Liver (tissue), 9 donors: ENCODE results near the gene SLC9A8. TPM values are rescaled to one million over a fixed set of nuclear protein-coding genes. Genes with fewer than 3 reads are reported as not detected.

Experiments
- DNase-seq: peaks from one replicate; pipeline ENCODE4 v3.0.0-alpha.2; 2017; ENCODE audit warnings: low spot score
- H3K27ac ChIP-seq, 2 donors: one replicate each; pipeline ENCODE4 v1.7.0; 2013; ENCODE audit warnings: inconsistent platforms in 2 of 2, low read length in 2 of 2, control low read depth in 1 of 2, low read depth in 1 of 2, mild to moderate bottlenecking in 1 of 2
- H3K27me3 ChIP-seq, 4 donors: one replicate each; pipeline versions ENCODE4 v1.6.1 to v1.7.0; 2013; ENCODE audit warnings: low read length in 3 of 4, inconsistent platforms in 1 of 4, mild to moderate bottlenecking in 1 of 4, moderate library complexity in 1 of 4; ENCODE audit not compliant: control insufficient read depth in 4 of 4, insufficient read depth in 4 of 4
- H3K36me3 ChIP-seq, 4 donors: one replicate each; pipeline versions ENCODE4 v1.6.1 to v1.7.0; 2013; ENCODE audit warnings: low read length in 3 of 4, mild to moderate bottlenecking in 3 of 4, low read depth in 1 of 4, moderate library complexity in 1 of 4; ENCODE audit not compliant: control insufficient read depth in 4 of 4, insufficient read depth in 3 of 4
- H3K4me1 ChIP-seq, 4 donors: one replicate each; pipeline versions ENCODE4 v1.6.1 to v1.7.0; 2013; ENCODE audit warnings: low read length in 3 of 4, mild to moderate bottlenecking in 3 of 4, moderate library complexity in 1 of 4; ENCODE audit not compliant: control insufficient read depth in 4 of 4, insufficient read depth in 4 of 4
- H3K4me3 ChIP-seq, 3 donors: one replicate each; pipeline versions ENCODE4 v1.6.1 to v1.7.0; 2013; ENCODE audit warnings: low read length in 3 of 3, control low read depth in 1 of 3, low read depth in 1 of 3, mild to moderate bottlenecking in 1 of 3
- H3K9ac ChIP-seq, 2 donors: one replicate each; pipeline ENCODE4 v1.7.0; 2013; ENCODE audit warnings: low read length in 2 of 2, mild to moderate bottlenecking in 2 of 2, moderate library complexity in 2 of 2, control low read depth in 1 of 2, low read depth in 1 of 2
- H3K9me3 ChIP-seq, 4 donors: one replicate each; pipeline versions ENCODE4 v1.6.1 to v1.7.0; 2013; ENCODE audit warnings: low read length in 3 of 4; ENCODE audit not compliant: control insufficient read depth in 4 of 4
- ATF3 ChIP-seq: IDR thresholded peaks from 2 replicates; pipeline ENCODE4 v1.6.1; 2016; ENCODE audit warnings: antibody characterized with exemption
- CTCF ChIP-seq: fragments of 150-350 bp; IDR thresholded peaks from 2 replicates; pipeline ENCODE4 v1.5.1; 2017; ENCODE audit warnings: improper control_type of control experiment, low read depth, low read length; ENCODE audit not compliant: missing input control
- EGR1 ChIP-seq, 2 donors: IDR thresholded peaks; 2 replicates each; pipeline ENCODE4 v1.6.1; 2016 to 2018; ENCODE audit warnings: antibody characterized with exemption in 2 of 2, low read depth in 2 of 2
- FOXA1 ChIP-seq: IDR thresholded peaks from 2 replicates; pipeline ENCODE4 v1.6.1; 2016; ENCODE audit warnings: antibody characterized with exemption
- FOXA2 ChIP-seq: IDR thresholded peaks from 2 replicates; pipeline ENCODE4 v1.6.1; 2016; ENCODE audit warnings: antibody characterized with exemption
- HNF4A ChIP-seq, 2 donors: conservative IDR thresholded peaks; 2 replicates each; pipeline ENCODE4 v1.6.1; 2016; ENCODE audit warnings: antibody characterized with exemption in 2 of 2, mild to moderate bottlenecking in 2 of 2
- HNF4G ChIP-seq: IDR thresholded peaks from 2 replicates; pipeline ENCODE4 v1.6.1; 2016; ENCODE audit warnings: antibody characterized with exemption
- JUND ChIP-seq, 2 donors: IDR thresholded peaks; 2 replicates each; pipeline ENCODE4 v1.6.1; 2016; ENCODE audit warnings: antibody characterized with exemption in 2 of 2
- NR2F2 ChIP-seq: IDR thresholded peaks from 2 replicates; pipeline ENCODE4 v1.6.1; 2016; ENCODE audit warnings: antibody characterized with exemption
- RAD21 ChIP-seq, 2 donors: IDR thresholded peaks; 2 replicates each; pipeline ENCODE4 v1.6.1; 2016; ENCODE audit warnings: antibody characterized with exemption in 2 of 2, mild to moderate bottlenecking in 2 of 2
- REST ChIP-seq: IDR thresholded peaks from 2 replicates; pipeline ENCODE4 v1.6.1; 2016; ENCODE audit warnings: antibody characterized with exemption, mild to moderate bottlenecking
- RXRA ChIP-seq, 2 donors: IDR thresholded peaks; 2 replicates each; pipeline ENCODE4 v1.6.1; 2017 to 2018; ENCODE audit warnings: antibody characterized with exemption in 2 of 2, mild to moderate bottlenecking in 1 of 2
- SP1 ChIP-seq: IDR thresholded peaks from 2 replicates; pipeline ENCODE4 v1.6.1; 2018; ENCODE audit warnings: antibody characterized with exemption, mild to moderate bottlenecking
- TAF1 ChIP-seq: conservative IDR thresholded peaks from 2 replicates; pipeline ENCODE4 v1.6.1; 2016; ENCODE audit warnings: antibody characterized with exemption, mild to moderate bottlenecking
- WGBS: extraction: QIAGEN DNeasy Blood & Tissue Kit; methylation state at CpG from one replicate; pipeline ENCODE4 v1.1.7; 2013; 5-methylcytosine and 5-hydroxymethylcytosine counted together
- polyA plus RNA-seq, 2 donors: library from polyadenylated mRNA; stranded (reverse) in 1 of 2; unstranded in 1 of 2; fragments of 200-250 nt in 1 of 2; fragments of >200 nt in 1 of 2; fragmentation: Nextera tagmentation in 1 of 2; extraction: Ambion mirVana in 1 of 2; gene quantifications; one replicate each; pipeline versions ENCODE4 v1.2.1 to v1.2.3, GENCODE V29; 2013 to 2015
- total RNA-seq, 2 donors: library from RNA; depleted of rRNA; stranded (reverse); fragments of >200 nt; gene quantifications; one replicate each; pipeline ENCODE4 v1.2.3, GENCODE V29; 2014
- TF ChIP-seq, protein P1 (sequence below): IDR thresholded peaks from 2 replicates; pipeline ENCODE4 v1.6.1; 2016; ENCODE audit warnings: antibody characterized with exemption
- donor health status: healthy.
- donor health status: healthy.
- donor health status: healthy.
- donor health status: healthy.
- donor health status: healthy.

Gene SLC9A8
- total and polyA plus RNA-seq, 4 donors = 4.0 to 9.5 (median 8.6) TPM

GRCh38 chr20:49925901-49926454 is 113.3 kb downstream of the SLC9A8 start:
- Histone ChIP-seq H3K27ac (no peak overlapping the region), H3K27me3 (no peaks in the 10 kb centered on the region), H3K4me3 (no peak overlapping the region), H3K4me1 (peaks cover 3 to 9% (median 7%) of the 10 kb centered on the region in 4 donors), H3K9me3 (no peaks in the 10 kb centered on the region), H3K9ac (no peak overlapping the region), H3K36me3 (no peaks in the 10 kb centered on the region)
- 91% methylated on average over 2 of the region's 2 CpGs for WGBS
- no peak for DNase-seq
- TF ChIP-seq FOXA1 = no peak
- no peak for TF ChIP-seq TAF1
- TF ChIP-seq JUND (IDR thresholded peaks at IDR 0.05) = no peak
- TF ChIP-seq RAD21 (IDR thresholded peaks at IDR 0.05) = no peak
- no peak for TF ChIP-seq HNF4A (conservative IDR thresholded peaks at IDR 0.05)
- no peak for TF ChIP-seq REST
- no peak for TF ChIP-seq EGR1 (IDR thresholded peaks at IDR 0.05; ENCODE audit: low read depth in 2 of 2)
- TF ChIP-seq NR2F2 = no peak
- TF ChIP-seq, protein P1, sequence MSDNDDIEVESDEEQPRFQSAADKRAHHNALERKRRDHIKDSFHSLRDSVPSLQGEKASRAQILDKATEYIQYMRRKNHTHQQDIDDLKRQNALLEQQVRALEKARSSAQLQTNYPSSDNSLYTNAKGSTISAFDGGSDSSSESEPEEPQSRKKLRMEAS = no peak
- no peak for TF ChIP-seq RXRA (IDR thresholded peaks at IDR 0.05)
- TF ChIP-seq FOXA2 = no peak
- TF ChIP-seq ATF3 = no peak
- no peak for TF ChIP-seq HNF4G

GRCh38 chr20:49928411-49929141 is 115.9 kb downstream of the SLC9A8 start:
- no peak overlapping the region for H3K4me3 ChIP-seq
- no peak overlapping the region for H3K27ac ChIP-seq
- 21% methylated on average over 15 of the region's 15 CpGs for WGBS
- peak; percentile 81 for DNase-seq
- no peaks in the 10 kb centered on the region for H3K9me3 ChIP-seq
- H3K9ac ChIP-seq = no peak overlapping the region
- H3K4me1 ChIP-seq = peaks cover 2 to 6% (median 5%) of the 10 kb centered on the region in 4 donors
- H3K36me3 ChIP-seq = no peaks in the 10 kb centered on the region
- no peaks in the 10 kb centered on the region for H3K27me3 ChIP-seq
- no peak for TF ChIP-seq SP1
- TF ChIP-seq RAD21 (IDR thresholded peaks at IDR 0.05) = peak; percentile 89 to 90
- TF ChIP-seq, protein P1 = no peak
- TF ChIP-seq CTCF = peak; percentile 93
- no peak for TF ChIP-seq ATF3
